Measurements from ENCODE around the gene FAM120A.

- no peak for TF ChIP-seq CTCF (IDR thresholded peaks at IDR 0.05)
- no peak for TF ChIP-seq POLR2AphosphoS5 (IDR thresholded peaks at IDR 0.05; ENCODE audit: low read depth, low read length)
- TF ChIP-seq REST (IDR thresholded peaks at IDR 0.05; ENCODE audit: insufficient read depth in 1 of 2, low read depth in 2 of 2, low read length in 1 of 2), result no peak
- TF ChIP-seq SIN3A (IDR thresholded peaks at IDR 0.05; ENCODE audit: borderline replicate concordance, insufficient read depth, low read depth, low read length), result no peak
These were observed 7.2 kb downstream of the FAM120A start for GRCh38 chr9:93458712-93459111.
